ENCODE measurements around the gene GTF2H2C.
"Not testable (repeated sequence)": the region's sequence is repeated elsewhere in the genome, so short reads cannot be mapped to it uniquely, and the experiment has no call there.

The GTF2H2C gene

DNA sequence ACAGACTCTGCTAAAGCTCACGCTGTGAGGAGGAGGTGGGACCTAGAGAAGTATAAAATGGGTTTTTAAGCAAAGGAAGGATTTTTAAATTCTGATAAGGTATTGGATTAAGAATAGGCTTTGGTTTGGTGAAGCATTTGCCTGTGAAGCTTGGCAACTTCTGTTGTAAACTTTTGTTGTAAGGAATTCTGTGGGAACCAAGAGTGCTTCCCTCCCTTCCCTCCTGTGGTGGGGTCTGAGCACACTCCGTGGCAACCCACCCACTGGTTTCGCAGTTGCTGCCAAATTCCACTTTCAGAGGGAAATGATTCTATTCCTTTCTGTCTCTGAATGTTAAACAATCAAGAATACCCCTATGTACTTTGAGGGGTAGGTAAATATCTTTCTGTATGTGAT lies 28.6 kb upstream of the GTF2H2C start:
- Mint-ChIP-seq H3K4me1 (no peaks in the 10 kb centered on the region), H3K27ac (no peak overlapping the region), H3K9me3 (no peaks in the 10 kb centered on the region), H3K4me3 (no peak overlapping the region), H3K36me3 (no peaks in the 10 kb centered on the region), H3K27me3 (peaks cover 13% of the 10 kb centered on the region)
- ATAC-seq (ENCODE audit: low read depth), result no peak
- DNase-seq (ENCODE audit: low spot score in 2 of 2), result no peak

- H3K36me3 Mint-ChIP-seq; H3K4me1 Mint-ChIP-seq; H3K9me3 Mint-ChIP-seq; ATAC-seq (ENCODE audit: low read depth); H3K4me3 Mint-ChIP-seq; H3K27ac Mint-ChIP-seq; H3K27me3 Mint-ChIP-seq; DNase-seq (ENCODE audit: low spot score in 2 of 2): not testable (repeated sequence)
These were observed 22.1 kb upstream of the GTF2H2C start for GRCh38 chr5:69537911-69538310.

DNA sequence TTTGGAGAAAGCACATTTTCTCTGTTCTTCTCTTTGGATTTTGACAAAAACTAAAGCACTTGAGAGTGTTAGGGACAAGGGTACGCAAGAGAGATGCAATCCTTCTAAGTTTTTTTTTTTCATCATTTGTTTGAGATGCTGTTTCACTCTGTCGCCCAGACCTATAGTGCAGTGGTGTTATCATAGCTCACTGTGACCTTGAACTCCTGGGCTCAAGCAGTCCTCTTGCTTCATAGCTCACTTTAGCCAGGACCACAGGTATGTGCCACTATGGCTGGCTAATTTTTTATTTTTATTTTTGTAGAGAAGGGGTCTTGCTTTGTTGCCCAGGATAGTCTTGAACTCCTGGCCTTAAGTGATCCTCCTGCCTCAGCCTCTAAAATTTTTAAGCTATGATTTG lies 21.3 kb upstream of the GTF2H2C start:
- not testable (repeated sequence) for H3K4me1 Mint-ChIP-seq; H3K27ac Mint-ChIP-seq; DNase-seq (ENCODE audit: low spot score in 2 of 2); H3K27me3 Mint-ChIP-seq; ATAC-seq (ENCODE audit: low read depth); H3K36me3 Mint-ChIP-seq; H3K9me3 Mint-ChIP-seq; H3K4me3 Mint-ChIP-seq

GRCh38 chr5:69541347-69541746 lies 18.6 kb upstream of the GTF2H2C start:
- DNase-seq (ENCODE audit: low spot score in 2 of 2); H3K9me3 Mint-ChIP-seq; H3K27me3 Mint-ChIP-seq; H3K27ac Mint-ChIP-seq; ATAC-seq (ENCODE audit: low read depth); H3K4me3 Mint-ChIP-seq; H3K4me1 Mint-ChIP-seq; H3K36me3 Mint-ChIP-seq: not testable (repeated sequence)

GRCh38 chr5:69542838-69543618 lies 17.0 kb upstream of the GTF2H2C start:
- not testable (repeated sequence) for H3K27me3 Mint-ChIP-seq; ATAC-seq (ENCODE audit: low read depth); H3K27ac Mint-ChIP-seq; H3K4me3 Mint-ChIP-seq; DNase-seq (ENCODE audit: low spot score in 2 of 2); H3K9me3 Mint-ChIP-seq; H3K4me1 Mint-ChIP-seq; H3K36me3 Mint-ChIP-seq

GRCh38 chr5:69544602-69545001 lies 15.4 kb upstream of the GTF2H2C start:
- DNase-seq (ENCODE audit: low spot score in 2 of 2); ATAC-seq (ENCODE audit: low read depth); H3K36me3 Mint-ChIP-seq; H3K4me1 Mint-ChIP-seq; H3K9me3 Mint-ChIP-seq; H3K27me3 Mint-ChIP-seq; H3K4me3 Mint-ChIP-seq; H3K27ac Mint-ChIP-seq: not testable (repeated sequence)

DNA sequence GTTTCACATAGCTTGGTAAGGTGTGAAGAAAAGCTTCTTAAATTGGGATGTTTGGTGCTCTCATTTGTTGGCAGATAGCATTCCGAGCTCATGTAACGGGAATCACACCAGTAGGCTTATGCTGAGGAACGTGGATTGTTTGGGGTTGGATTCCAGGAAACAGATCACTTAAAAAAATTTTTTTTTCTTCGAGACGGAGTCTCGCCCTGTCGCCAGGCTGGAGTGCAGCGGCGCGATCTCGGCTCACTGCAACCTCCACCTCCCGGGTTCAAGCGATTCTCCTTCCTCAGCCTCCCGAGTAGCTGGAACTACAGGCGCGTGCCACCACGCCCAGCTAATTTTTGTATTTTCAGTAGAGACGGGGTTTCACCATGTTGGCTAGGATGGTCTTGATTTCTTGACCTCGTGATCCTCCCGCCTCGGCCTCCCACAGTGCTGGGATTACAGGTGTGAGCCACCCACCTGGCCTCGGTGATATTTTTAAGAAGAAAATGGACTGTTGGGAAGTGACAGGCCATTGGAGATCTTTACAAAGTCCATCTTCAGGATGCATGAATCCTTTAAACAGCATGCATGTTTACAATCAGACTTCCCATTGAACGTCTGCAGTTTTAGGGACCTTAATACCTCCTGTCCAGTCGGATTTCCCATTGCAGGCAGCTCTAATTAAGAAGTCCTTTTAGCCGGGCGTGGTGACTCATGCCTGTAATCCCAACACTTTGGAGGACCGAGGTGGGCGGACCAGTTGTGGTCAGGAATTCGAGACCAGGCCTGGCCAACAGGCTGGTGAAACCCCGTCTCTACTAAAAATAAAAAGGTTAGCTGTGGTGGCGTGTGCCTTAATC lies 818 bp downstream of the GTF2H2C start:
- Mint-ChIP-seq H3K27ac (peak overlapping the region; percentile 69), H3K4me3 (peak overlapping the region; percentile 62)
- DNase-seq (ENCODE audit: low spot score in 2 of 2); H3K4me1 Mint-ChIP-seq; H3K36me3 Mint-ChIP-seq; H3K27me3 Mint-ChIP-seq; H3K9me3 Mint-ChIP-seq; ATAC-seq (ENCODE audit: low read depth): not testable (repeated sequence)

DNA sequence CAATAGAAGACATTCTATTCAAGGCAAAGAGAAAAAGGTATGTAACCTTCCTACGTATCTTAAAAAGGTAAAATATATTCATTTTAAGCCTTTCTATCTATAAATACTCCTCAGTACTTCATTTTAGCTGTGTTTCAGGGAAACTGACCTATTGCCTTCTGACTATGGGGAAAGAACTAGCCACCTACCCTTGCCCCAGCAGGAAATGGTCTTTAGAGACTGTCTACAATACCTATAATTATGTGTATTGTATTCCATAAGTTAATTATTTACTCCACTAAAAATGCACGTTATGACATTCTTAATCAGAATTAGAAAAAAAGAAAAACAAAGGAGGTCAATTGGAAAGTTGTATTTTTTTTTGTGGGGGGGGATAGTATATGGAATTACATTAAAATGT lies 6.2 kb downstream of the GTF2H2C start:
- not testable (repeated sequence) for H3K9me3 Mint-ChIP-seq; H3K27me3 Mint-ChIP-seq; DNase-seq (ENCODE audit: low spot score in 2 of 2); H3K36me3 Mint-ChIP-seq; H3K27ac Mint-ChIP-seq; H3K4me3 Mint-ChIP-seq; ATAC-seq (ENCODE audit: low read depth); H3K4me1 Mint-ChIP-seq

DNA sequence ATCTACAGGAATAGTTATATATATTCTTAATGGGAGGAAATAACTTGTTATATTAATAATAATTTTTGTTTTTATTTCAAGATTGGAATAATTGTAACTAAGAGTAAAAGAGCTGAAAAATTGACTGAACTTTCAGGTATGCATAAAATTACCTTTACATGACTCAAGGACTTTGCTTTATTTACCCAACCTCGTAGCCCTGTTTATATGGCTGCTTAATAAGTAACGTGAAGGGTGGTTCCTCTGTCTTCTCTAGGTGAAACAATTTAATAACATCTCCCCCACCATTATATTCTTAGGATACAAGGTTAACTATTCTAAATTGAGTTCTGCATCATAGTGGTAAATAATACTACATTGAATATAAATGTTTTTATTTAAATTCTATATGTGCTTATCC lies 8.1 kb downstream of the GTF2H2C start:
- DNase-seq (ENCODE audit: low spot score in 2 of 2); H3K4me1 Mint-ChIP-seq; ATAC-seq (ENCODE audit: low read depth); H3K27ac Mint-ChIP-seq; H3K4me3 Mint-ChIP-seq; H3K9me3 Mint-ChIP-seq; H3K36me3 Mint-ChIP-seq; H3K27me3 Mint-ChIP-seq: not testable (repeated sequence)

DNA sequence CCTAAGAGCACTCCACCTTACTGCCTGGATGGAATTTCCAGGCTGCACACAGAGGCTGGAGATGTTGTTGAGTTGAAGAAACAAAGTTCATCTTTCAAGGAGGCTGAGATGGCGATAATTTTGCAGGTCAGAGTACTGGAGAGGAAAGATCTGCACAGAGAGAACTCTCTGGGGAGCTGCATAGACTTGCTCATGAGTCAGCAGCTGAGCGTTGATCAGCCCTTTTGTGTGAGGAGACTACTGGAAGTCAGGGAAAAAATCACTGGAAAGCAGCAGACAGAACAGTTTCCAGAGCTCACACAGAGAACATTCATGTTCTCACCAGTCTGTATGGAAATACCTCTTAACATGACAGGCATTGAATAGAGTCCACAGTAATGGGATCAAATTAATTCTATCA lies 23.4 kb downstream of the GTF2H2C start:
- not testable (repeated sequence) for ATAC-seq (ENCODE audit: low read depth); H3K9me3 Mint-ChIP-seq; H3K27ac Mint-ChIP-seq; H3K27me3 Mint-ChIP-seq; H3K4me3 Mint-ChIP-seq; H3K36me3 Mint-ChIP-seq; H3K4me1 Mint-ChIP-seq; DNase-seq (ENCODE audit: low spot score in 2 of 2)

DNA sequence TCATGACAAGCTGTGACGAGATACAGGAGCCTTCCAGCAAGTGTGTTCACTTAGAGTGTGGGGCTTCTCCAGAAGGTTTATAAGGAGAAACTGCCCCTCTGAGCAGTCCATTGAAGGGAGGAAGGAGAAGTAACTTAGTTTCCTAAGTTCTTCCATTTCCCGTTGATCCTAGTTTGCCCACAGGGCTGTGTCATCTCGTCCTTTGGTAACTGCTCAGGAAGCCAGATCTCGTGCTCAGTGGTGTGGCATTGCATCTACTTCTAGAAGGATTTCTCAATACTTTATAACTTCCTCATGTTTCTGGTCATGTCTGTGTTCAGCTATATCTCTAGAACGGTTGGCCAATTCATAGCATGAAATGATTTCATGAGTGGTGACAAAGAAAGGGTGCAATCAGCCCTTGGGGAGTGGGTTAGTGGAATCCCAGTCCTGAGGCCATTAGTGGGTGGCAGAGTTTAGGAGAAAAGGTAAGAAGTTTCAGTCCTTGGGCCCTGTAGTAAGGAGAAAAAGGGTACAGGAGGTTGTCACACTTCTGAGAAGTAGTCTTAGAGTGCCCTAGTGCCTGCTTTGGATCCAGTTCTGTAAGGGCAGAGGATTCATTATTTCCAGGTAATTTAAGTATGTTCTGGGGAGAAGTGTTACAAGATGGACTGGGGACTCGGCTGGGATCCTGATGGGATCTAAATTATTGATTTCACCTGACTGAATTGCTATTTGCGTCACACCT lies 36.3 kb downstream of the GTF2H2C start:
- not testable (repeated sequence) for H3K36me3 Mint-ChIP-seq; H3K27me3 Mint-ChIP-seq; H3K27ac Mint-ChIP-seq; H3K4me1 Mint-ChIP-seq; DNase-seq (ENCODE audit: low spot score in 2 of 2); H3K9me3 Mint-ChIP-seq; H3K4me3 Mint-ChIP-seq; ATAC-seq (ENCODE audit: low read depth)

DNA sequence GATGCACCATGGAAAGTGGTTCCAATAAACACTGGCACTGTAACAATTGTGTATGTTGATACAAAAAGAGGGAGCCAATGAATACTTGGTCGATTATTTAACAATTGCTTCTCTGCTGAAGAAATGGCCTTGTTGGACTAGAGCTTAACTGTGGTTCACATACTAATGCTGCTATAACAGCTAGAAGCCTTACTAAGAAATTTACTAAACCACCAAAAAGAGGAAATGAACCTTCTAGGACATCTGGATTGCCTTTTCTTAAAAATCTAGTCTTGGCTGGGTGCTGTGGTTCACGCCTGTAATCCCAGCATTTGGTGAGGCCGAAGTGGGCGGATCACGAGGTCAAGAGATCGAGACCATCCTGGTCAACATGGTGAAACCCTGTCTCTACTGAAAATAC lies 42.0 kb downstream of the GTF2H2C start:
- not testable (repeated sequence) for H3K9me3 Mint-ChIP-seq; H3K4me1 Mint-ChIP-seq; H3K27me3 Mint-ChIP-seq; H3K27ac Mint-ChIP-seq; H3K4me3 Mint-ChIP-seq; DNase-seq (ENCODE audit: low spot score in 2 of 2); H3K36me3 Mint-ChIP-seq
- ATAC-seq (ENCODE audit: low read depth), result peak; percentile 93

GRCh38 chr5:69606839-69607238 lies 46.8 kb downstream of the GTF2H2C start:
- H3K4me3 Mint-ChIP-seq; H3K4me1 Mint-ChIP-seq; H3K36me3 Mint-ChIP-seq; H3K27me3 Mint-ChIP-seq; H3K9me3 Mint-ChIP-seq; DNase-seq (ENCODE audit: low spot score in 2 of 2); H3K27ac Mint-ChIP-seq: not testable (repeated sequence)
- peak; percentile 28 for ATAC-seq (ENCODE audit: low read depth)

- not testable (repeated sequence) for DNase-seq (ENCODE audit: low spot score in 2 of 2); H3K9me3 Mint-ChIP-seq; H3K4me3 Mint-ChIP-seq; ATAC-seq (ENCODE audit: low read depth); H3K27me3 Mint-ChIP-seq; H3K36me3 Mint-ChIP-seq; H3K4me1 Mint-ChIP-seq; H3K27ac Mint-ChIP-seq
These were observed 47.8 kb downstream of the GTF2H2C start for GRCh38 chr5:69607750-69608149.

All from memory B cell (primary cell).